NB4 (cell line): ENCODE measurements around the gene KANSL3.

ENCODE experiments used
- MYC ChIP-seq: IDR thresholded peaks from 2 replicates; pipeline ENCODE4 v1.6.1; 2011; ENCODE audit warnings: low read depth, low read length
- POLR2A ChIP-seq: IDR thresholded peaks from 2 replicates; pipeline ENCODE4 v1.6.1; 2011; ENCODE audit warnings: mild to moderate bottlenecking; ENCODE audit not compliant: insufficient read length; ENCODE audit errors: extremely low read depth
- TF ChIP-seq, protein P1 (sequence below): IDR thresholded peaks from one replicate; pipeline ENCODE4 v1.5.1; 2012; ENCODE audit warnings: low read depth, low read length
- TF ChIP-seq, protein P2 (sequence below): IDR thresholded peaks from 2 replicates; pipeline ENCODE4 v1.6.1; 2011; ENCODE audit warnings: low read depth, low read length

DNA sequence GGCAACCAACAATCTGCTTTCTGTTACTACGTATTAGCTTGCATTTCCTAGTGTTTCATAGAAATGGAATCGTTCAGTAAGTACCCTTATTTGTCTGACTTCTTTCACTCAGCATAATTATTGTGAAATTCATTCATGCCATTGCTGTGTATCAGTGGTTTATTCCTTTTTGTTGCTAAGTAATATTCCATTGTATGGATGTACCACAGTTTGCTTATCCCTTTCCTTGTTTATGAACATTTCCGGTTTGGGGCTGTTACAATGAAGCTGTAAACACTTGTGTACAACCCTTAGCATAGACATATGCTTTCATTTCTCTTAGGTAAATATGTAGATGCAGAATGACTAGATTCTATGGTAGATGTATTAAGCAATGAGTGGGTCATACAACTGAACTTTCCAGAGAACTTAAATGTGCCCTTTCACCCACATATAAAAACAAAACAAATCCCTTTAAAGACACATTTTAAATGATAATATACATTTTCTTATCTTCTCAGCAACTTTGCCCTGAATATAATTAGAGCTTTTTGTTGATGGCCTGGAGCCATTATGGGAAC is 26.3 kb upstream of the KANSL3 start:
- TF ChIP-seq POLR2A, result no peak
- TF ChIP-seq, protein P1, sequence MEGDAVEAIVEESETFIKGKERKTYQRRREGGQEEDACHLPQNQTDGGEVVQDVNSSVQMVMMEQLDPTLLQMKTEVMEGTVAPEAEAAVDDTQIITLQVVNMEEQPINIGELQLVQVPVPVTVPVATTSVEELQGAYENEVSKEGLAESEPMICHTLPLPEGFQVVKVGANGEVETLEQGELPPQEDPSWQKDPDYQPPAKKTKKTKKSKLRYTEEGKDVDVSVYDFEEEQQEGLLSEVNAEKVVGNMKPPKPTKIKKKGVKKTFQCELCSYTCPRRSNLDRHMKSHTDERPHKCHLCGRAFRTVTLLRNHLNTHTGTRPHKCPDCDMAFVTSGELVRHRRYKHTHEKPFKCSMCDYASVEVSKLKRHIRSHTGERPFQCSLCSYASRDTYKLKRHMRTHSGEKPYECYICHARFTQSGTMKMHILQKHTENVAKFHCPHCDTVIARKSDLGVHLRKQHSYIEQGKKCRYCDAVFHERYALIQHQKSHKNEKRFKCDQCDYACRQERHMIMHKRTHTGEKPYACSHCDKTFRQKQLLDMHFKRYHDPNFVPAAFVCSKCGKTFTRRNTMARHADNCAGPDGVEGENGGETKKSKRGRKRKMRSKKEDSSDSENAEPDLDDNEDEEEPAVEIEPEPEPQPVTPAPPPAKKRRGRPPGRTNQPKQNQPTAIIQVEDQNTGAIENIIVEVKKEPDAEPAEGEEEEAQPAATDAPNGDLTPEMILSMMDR, result no peak
- TF ChIP-seq MYC, result no peak
- TF ChIP-seq, protein P2, sequence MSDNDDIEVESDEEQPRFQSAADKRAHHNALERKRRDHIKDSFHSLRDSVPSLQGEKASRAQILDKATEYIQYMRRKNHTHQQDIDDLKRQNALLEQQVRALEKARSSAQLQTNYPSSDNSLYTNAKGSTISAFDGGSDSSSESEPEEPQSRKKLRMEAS, result no peak
